A673 (cell line): ENCODE results near the gene HECW1.

Experiments used
- EZH2 ChIP-seq: fragments of 200-600 bp; sonication (generic); IDR thresholded peaks from 2 replicates; pipeline ENCODE4 v1.6.1; 2017; ENCODE audit warnings: borderline replicate concordance, low read depth, mild to moderate bottlenecking, mixed read lengths, antibody characterized with exemption, low read length; ENCODE audit not compliant: poor library complexity, severe bottlenecking
- TF ChIP-seq, protein P1 (sequence below): fragments of 300-800, 200-600 bp; sonication (generic); conservative IDR thresholded peaks from 2 replicates; pipeline ENCODE4 v1.5.1; 2017; ENCODE audit warnings: low read depth, mild to moderate bottlenecking, antibody characterized with exemption, low read length, moderate library complexity, mixed read lengths

DNA sequence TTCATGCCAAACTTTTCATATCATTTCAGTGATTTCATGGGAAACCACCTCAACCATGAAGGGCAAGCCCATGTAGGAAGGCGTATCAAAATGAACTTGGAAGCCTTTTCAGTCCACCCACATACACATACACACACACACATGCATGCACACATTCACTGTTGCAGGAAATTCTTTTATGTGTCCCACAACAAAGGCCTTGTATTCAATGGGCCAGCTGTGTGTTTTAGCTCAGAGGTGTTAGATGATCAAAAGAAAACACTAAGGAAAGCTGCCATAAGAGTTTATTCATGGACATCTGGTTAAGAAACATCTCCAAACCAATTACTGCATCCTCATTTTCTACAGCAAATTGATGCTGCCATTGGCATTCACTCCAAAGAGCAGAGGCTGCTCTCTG, 396.0 kb downstream of the HECW1 start:
- TF ChIP-seq, protein P1, sequence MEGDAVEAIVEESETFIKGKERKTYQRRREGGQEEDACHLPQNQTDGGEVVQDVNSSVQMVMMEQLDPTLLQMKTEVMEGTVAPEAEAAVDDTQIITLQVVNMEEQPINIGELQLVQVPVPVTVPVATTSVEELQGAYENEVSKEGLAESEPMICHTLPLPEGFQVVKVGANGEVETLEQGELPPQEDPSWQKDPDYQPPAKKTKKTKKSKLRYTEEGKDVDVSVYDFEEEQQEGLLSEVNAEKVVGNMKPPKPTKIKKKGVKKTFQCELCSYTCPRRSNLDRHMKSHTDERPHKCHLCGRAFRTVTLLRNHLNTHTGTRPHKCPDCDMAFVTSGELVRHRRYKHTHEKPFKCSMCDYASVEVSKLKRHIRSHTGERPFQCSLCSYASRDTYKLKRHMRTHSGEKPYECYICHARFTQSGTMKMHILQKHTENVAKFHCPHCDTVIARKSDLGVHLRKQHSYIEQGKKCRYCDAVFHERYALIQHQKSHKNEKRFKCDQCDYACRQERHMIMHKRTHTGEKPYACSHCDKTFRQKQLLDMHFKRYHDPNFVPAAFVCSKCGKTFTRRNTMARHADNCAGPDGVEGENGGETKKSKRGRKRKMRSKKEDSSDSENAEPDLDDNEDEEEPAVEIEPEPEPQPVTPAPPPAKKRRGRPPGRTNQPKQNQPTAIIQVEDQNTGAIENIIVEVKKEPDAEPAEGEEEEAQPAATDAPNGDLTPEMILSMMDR = no peak
- no peak for TF ChIP-seq EZH2
